ENCODE measurements around the gene ANKH.

Gene ANKH

DNA sequence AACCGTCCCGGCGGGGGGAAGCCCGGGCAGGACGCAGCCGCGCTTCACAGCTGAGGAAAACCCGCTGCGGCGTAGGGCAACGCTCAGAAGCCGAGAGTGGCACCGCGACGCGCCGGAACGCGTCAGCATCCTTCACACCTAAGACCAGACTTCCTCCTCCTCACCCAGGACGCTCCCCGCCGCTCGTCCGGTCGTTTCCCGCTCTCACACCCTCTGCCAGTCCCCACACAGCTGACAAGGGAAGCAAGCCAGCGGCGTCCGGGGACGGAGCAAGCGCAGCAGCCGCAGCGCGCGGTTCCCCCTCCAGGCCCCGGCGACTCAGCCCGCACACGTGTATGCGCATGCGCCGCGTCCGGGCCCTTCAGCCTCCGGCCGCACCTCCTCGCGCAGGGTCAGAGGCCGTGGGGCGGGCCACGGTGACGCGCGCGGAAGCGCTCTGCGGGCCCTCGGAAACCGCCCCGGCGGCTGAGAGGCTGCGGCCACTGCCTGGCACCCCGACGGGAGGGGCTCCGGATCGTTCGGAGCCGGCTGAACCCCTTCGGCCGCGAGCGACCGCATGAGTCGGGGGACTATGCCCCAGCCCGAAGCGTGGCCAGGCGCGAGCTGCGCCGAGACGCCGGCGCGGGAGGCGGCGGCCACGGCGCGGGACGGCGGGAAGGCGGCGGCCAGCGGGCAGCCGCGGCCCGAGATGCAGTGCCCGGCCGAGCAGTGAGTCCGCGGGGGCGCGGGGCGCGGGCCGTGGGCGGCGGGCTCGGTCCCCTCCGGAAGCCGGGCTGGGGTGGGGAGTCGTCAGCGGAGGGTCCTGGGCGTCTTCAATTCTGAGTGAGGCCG lies 207.1 kb downstream of the ANKH start, which contains the start of gene OTULIN:
Gene OTULIN, plus strand, starts transcription at position 449 of the 831 bp plus-strand sequence. Its CDS starts 108 bp downstream, at position 557.
- DNase-seq (ENCODE audit: low spot score), result peak; percentile 90

DNA sequence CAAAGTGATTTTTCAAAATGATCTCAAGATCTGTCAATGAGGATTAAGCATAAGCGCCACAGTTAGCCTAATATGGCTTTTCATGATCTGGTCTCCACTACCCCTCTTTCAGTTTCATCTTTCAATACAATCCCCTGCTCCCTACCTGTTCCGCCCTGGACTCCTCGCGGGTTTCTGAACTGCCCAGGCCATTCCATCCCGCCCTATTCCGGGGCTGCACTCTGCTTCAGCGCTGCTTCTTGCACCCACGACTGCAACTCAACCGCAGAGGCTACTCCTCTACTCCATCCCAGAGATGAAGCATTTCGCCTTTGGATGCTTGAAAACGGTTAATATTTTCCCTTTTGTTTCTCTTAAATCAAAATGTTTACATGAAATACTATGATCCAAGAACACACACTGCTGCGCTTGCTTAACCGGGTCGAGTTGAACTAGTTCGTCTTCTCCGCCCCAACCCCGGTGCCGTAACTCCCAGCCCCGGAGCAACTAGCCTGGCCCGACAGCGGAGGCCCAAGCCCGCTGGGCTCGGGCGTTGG lies 207.8 kb downstream of the ANKH start:
- peak; percentile 27 for DNase-seq (ENCODE audit: low spot score)

DNA sequence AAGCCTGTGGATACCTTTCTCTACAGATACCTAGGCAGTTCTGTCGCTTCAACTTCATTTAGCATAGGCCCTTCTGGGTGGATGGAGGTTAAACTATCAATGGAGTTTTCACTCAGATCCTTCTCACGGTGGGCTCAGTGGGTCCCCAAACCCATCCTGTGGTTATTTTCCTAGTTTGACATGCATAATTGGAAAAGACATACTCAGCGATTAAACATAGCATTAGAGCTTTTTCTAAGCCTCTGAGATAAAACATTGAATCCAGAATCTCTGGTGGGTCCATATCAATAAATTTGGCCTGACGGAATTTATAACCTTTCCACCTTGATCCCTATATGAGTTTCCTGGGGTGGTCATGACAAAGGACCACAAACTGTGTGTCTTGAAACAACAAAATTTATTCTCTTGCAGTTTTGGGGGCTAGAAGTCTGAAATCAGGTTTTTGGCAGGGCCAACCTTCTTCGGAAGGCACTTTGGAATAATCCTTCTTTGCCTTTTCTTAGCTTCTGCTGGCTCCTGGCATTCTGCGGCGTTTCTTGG lies 208.8 kb downstream of the ANKH start:
- DNase-seq (ENCODE audit: low spot score), result no peak

DNA sequence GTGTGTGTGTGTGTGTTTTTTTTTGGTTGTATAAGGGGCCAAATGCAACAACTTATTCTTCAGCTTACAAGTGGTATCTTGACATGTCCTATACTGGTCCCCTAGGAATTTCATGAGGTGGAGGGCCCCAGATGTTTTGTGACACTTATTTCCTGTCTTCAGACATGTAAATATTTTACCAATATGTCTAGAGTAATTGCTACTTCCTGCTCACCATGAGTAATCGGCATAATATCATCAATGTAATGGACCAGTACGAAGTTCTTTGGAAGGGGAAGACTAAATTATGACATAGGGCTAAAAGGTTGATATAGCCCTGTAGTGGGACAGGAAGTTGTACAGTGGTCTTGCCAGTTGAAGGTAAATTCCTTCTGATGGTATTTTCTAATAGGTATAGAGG lies 210.7 kb downstream of the ANKH start:
- DNase-seq (ENCODE audit: low spot score), result no peak

DNA sequence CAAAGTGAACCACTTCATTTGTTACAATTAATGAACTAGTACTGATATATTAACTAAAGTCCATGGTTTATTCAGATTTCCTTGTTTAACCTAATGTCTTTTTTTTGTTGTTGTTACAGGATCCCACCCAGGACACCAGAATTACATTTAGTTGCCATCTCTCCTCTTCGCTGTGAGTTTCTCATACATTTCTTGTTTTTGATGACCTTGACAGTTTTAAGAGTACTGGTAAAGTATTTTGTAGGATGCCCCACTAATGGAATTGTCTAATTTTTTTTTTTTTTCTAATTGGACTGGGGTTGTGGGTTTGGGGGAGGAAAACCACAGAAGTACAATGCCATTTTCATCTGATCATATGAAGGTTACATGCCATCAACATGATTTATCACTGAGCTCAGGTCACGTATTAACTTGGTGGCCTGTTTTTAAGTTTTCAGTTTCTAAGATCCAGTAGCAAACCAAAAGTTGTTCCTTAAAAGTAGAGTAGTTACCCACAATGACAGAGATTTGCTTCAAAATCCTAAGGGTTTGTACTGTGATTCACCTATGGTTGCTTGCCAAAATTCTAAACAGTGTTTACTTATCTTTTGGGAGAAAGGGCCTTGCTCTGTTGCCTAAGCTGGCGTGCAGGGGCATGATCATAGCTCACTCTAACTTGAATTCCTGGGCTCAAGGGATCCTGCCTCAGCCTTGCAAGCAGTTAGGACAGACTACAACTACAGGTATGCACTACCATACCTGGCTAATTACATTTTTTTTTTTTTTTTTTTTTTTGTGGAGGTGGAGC lies 211.6 kb downstream of the ANKH start:
- no peak for DNase-seq (ENCODE audit: low spot score)

- DNase-seq (ENCODE audit: low spot score), result no peak
Measured at GRCh38 chr5:14656898-14657297, 214.7 kb downstream of the ANKH start.

DNA sequence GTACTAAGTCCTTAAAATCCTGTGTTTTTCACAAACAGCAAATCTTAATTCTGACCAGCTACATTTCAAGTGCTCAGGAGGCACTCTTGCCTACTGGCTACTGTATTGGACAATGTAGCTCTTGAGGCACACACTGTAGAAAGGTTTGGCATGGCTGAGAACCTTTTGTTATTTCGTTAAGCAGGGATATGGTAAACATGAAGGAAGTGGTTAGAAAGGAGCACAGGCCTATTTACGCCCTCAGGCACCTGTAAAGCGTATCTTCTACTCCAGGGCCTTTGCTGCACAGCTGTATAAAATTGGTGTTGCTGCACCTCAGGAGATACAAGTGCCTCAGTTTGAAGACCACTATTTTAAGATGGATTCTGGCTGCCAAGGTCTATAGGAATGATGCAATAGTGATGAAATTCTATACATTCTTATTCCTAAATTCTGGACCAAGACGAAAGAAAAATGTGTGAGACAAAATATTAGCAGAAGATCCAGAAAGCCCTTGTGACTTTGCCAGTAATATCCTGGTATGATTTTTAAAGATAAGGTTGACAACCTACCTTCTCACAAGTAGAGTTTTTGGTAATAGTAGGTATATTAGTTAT lies 216.3 kb downstream of the ANKH start:
- no peak for DNase-seq (ENCODE audit: low spot score)

All from HuH-7 (cell line).